HuH-7 (cell line): ENCODE results near the gene MTOR.
"Not testable (repeated sequence)": the region's sequence is repeated elsewhere in the genome, so short reads cannot be mapped to it uniquely, and the experiment has no call there.

ENCODE experiments used
- DNase-seq: peaks from one replicate; pipeline ENCODE4 v3.0.0; 2011; ENCODE audit warnings: low spot score

The MTOR gene

DNA sequence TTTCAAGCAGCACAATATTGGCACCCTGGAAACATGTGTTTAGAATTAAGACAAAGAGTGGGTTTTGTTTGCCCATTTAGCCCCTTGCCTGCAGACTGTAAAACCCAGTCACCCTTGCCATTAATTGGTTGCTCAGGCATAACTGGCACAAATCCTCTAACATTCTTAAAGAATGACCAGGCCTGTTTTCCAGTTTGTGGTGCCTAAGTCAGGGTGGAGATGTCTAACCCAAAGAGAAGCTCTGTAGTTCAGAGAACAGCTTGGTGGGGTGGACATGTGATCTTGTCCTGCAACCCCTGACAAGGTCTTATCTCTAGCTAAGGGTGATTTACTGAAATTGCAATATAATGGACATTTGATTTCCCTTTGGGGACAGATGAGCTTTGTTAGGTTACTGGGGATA lies 82.0 kb downstream of the MTOR start:
- no peak for DNase-seq

DNA sequence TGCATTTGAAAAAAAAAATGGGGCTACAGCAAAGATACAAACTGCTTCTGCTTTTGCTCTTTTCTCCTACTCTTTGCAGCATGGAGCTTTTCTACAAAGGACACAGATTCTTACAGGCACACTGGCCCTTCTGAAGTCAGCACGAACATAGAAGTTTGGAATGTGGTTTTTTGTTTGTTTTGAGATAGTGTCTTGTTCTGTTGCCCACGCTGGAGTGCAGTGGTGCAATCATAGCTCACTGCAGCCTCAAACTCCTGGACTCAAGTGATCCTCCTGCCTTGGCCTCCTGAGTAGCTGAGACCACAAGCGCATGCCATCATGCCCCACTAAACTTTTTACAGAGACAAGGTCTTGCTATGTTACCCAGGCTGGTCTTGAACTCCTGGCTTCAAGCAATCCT lies 82.6 kb downstream of the MTOR start:
- DNase-seq, result not testable (repeated sequence)

DNA sequence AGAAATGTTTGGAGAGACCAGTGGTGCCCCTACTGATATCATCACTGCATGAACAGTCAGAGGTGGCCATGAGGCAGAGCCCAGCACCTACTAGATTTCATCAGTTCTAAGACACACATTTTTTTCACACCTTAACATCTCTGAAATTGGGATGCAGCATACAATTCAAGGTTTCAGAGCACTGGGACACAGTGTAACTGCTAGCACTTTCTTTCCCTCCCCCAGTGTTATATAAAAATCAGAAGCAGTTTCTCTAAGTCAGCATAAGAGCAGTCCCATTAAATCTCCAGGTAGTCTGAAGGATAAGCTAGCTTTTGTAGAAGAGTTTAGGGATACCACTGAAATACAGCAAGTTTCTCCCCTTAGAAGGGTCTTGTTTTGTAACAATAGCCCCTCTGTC lies 83.2 kb downstream of the MTOR start:
- no peak for DNase-seq

DNA sequence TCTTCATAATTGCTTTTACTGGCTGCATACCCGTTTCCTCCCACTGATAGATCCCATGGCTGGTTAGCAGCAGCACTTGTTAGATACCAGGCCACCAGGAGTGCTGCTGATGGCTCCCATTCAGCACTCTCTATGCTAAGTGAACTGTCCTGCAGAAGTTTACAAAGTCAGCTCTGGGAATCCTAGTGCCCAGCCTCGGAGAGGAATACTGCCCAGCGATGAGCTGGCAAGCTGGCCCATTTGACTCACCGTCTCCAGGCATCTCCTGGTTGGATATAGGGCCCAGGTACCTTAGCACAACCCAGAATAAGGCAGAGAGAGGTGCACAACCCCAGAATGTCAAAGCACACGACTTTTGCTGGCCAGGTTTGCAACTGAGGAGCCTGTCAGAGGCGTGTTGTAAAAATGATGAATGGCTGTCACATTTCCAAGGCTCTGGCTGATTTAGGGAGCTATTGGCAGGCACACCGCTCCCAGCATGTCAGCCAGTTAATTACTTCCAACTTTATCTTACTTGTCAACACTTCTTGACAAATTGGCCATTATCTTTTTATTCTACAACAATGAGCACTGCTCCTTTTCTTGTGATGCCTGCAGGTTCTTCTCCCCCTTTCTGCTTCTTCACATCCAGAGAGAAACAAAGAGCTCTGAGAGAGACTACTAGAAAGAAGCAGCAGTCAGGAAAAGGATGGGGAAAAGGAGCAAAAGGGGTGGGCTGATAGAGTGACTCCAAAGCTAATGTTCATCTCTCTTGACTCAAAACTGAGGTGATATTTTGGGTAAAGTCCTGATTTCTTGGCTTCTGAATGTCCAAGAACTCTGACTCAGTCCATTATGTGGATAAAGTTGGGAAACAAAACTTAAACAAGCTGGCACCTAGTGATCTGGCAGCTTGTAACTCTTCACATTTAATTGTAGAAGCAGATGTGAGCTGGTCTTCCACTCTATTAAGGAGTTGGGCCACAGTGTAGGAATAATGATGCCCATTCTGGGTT lies 84.0 kb downstream of the MTOR start:
- no peak for DNase-seq

DNA sequence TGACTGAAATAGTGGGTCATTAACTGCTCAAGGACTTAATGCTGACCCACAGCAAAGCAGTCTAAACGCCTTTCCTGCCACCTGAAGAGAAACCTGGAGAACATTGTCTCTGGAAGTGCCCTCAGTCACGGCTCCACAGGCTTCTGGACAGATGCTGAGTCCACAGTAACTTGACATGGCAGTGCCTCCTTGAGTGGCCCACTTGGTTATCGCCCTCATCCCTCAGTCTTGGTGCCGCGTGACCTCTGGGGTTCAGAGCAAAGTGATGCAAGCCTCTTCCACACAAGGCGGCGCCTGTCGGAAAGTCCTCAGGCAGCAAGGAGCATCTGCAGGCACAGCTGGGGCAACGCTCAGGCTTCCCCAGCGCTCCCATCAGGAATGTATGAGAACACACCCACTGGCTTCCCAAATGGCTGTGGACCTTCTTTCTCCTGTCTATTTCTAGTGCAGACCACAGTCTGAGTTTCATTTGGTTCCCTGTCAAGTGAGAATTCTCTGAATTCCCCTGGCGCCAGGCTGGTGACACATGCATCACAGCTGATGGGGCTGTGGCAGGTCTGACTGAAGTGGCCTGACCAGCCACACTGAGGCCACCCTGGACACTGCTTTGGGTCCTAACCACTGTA lies 86.2 kb downstream of the MTOR start:
- no peak for DNase-seq

DNA sequence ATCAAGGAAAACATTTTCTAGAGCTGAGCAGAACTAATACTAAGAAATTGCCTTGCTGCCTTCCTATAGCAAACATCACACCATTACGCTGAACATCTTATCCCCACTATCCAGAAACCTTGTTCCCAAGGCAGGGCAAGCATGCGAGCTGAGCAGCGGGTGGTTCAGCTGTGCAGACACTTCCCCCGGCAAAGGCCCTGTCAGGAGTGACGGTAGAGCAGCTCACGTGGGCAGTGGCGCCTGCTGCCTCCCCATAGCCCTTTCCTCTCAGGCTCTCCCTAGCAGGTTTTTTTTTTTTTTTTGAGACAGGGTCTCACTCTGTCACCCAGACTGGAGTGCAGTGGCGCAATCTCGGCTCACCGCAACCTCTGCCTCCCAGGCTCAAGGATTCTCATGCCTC lies 86.9 kb downstream of the MTOR start:
- no peak for DNase-seq

DNA sequence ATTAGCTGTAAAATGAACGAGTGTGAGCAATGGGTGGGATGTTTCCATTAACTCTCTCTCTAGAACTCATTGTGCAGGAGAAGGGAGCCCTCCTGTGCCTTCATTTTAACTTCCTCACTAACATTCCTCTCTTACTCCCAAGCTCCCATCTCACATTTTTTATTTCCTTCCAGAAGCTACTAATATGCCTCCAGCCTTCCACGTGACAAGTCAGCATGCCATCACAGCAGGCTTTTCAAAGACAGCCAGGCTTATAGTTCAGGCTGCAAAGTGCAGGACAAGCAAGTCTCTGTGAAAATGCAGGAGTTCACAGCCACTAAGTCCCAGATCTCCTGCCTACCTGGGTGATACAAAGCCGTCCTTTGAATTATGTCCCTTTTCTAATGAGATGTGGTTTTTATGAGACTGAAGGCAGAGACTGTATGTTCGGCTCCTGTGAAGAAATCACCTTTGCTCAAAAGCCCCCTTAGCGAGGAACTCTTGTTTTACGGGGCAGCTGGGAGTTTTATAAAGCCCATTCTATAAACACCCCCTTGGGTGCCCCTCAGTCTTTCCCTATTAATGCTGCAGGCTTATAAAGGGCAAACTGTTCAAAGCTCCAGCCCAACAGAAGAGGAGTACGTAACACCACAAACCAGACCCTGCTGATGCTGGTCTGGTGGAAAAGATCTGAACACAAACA lies 87.9 kb downstream of the MTOR start:
- no peak for DNase-seq

DNA sequence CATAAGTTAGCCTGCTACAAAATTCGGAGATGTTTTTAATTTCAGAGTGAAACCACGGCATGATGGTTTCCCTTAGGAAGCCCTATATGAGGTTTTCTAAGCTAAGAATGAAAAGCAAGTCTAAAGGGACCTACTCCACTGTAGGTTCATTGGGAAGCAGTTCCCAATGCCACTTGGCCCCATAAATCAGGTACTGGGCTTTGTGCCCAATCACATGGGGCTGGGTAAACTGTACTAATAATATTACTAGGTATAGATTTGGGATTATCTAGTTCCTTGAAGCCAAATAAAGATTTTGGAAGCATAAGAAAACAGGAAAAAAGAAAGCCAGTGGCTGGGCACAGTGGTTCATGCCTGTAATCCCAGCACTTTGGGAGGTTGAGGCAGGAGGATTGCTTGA lies 92.2 kb downstream of the MTOR start:
- DNase-seq, result no peak

DNA sequence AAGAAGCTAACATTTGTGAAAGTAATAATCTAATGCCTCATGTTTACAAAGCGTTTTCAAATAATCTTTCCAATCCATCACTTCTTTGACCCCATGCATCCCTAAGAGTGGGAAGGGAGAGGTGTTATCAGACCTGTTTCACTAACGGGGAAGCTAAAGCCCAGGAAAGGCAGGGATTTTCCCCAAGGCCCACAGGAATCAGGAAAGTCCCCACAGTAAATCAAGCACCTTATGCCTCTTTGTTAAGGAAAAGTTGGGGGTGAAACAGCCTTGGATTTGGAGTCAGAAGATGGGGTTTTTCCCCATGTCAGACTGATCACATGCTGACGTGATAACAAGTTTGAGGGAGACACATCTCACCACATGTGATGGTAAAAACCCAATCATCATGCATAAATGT lies 93.1 kb downstream of the MTOR start:
- DNase-seq, result no peak

DNA sequence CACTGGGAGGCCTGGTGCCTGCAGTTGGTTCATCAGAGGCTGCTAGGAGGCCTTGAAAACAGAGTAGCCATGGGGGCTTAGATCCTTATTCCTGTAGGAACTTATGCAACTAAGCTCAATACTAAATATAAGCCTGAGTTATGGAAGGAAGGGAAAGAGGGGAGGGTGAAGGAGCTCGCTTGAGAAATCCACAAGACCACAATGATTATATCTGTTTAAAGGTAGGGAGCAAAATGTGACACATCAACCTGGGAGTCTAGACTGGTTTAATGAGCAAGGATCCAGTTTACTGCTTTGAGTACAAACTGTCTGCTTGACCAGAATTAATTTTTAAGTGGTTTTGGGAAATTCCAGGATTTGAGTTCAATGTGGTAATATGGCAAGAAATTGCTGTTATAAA lies 93.6 kb downstream of the MTOR start:
- no peak for DNase-seq

DNA sequence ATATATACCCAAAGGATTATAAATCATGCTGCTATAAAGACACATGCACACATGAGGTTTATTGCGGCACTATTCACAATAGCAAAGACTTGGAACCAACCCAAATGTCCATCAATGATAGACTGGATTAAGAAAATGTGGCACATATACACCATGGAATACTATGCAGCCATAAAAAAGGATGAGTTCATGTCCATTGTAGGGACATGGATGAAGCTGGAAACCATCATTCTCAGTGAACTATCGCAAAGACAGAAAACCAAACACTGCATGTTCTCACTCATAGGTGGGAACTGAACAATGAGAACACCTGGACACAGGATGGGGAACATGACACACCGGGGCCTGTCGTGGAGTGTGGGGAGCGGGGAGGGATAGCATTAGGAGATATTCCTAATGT lies 95.6 kb downstream of the MTOR start:
- DNase-seq, result not testable (repeated sequence)

DNA sequence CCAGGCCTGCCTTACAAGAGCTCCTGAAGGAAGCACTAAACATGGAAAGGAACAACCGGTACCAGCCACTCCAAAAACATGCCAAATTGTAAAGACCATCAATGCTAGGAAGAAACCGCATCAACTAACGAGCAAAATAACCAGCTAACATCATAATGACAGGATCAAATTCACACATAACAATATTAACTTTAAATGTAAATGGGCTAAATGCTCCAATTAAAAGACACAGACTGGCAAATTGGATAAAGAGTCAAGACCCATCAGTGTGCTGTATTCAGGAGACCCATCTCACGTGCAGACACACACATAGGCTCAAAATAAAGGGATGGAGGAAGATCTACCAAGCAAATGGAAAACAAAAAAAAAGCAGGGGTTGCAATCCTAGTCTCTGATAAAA lies 99.6 kb downstream of the MTOR start:
- not testable (repeated sequence) for DNase-seq

DNA sequence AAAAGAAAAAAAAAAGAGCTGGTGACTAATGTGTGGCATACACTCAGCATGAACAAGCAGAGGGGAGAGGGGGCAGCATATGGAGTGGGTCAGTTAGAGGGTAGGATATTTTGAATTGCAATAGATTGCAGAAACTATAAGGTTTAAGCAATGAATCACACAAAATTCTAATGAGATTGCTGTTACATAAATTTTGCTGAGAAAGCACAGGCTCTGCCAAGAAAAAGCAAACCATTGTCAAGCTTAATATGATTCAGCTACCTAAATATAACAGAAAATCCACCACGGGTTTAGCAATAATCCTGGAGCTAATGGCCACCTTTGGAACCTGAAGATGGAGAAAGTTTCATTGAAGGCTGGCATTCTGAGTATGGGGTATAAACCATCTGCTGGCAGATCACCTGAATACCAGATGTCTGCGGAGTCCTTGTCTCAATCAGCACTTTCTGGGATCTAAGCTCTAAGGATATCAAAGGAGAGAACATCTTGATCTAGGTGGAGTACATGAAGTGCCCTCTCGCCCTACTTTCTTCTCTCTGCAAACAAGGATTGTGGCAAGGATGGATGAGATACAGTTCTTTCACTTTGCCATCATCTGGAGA lies 103.5 kb downstream of the MTOR start:
- no peak for DNase-seq

DNA sequence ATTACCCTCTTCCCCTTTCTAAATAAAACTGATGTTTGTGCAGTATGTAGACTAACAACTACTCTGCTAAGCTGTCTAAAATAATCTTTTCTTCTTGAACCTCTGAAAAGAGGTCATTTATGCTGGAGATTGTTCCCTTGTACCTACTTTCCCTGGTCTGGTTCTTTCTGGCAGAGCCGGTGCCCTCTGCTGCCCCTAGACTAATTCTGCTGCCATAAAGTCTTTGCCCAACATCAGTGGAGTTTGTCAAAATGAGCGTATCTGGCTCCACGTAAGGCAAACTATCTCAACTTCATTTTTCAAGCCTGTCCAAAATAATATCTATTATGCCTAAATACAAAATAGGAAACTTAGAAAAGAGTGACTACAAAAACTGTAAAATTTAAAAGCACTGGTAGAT lies 104.1 kb downstream of the MTOR start:
- no peak for DNase-seq

DNA sequence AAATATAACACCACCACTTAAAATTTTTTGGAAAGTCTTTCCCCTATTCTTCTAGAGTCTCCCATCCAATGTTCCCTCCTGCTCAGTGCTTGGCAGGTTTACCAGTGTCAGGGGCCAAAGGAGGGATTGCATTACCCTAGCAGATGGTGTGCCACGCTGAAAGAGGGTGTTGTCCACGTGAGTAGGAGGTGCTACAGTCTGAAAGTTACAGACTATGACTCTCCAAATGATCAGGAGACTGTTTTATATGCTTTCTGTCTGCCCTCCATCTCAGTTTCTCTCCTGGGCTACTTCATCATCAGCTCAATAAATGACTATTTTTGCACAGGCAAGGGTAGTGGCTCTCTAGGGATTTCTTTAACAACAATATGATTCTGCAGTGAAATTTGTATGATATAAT lies 104.5 kb downstream of the MTOR start:
- no peak for DNase-seq

DNA sequence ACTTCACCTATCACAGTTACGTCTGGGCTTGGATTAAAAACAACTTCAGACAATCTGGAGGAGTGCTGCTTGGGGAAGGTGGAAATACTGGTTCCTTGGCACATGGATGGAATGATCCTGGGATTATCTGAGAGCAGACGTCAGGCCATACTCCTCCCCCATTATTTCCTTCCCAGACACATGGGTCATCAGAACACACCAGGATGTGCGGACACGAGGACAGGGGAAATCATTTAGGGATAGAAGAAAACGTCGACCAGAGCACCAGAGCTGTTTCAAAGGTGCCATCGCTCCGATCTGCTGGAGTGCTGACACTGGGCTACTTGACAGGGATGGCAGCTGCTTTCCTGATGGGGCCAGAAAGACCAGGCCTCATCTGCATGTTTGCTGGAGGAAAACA lies 105.0 kb downstream of the MTOR start:
- no peak for DNase-seq

DNA sequence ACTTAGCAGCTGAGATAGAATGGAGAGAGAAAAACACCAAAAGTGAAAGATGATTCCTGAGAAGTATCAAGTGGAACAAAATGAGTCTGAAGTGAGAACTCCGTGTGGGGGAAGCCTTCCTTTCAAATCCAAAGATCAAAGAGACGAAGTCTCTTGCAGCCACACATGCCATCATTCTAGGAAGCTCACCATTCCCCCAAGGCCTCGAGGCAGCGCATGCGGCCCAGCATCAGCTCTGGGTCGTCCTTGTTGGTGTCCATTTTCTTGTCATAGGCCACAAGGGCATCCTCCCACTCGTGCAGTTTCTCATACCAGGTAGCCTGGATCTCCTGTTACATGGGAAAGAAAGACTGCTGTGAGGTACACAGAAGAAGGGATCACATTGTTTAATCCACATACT lies 105.4 kb downstream of the MTOR start:
- no peak for DNase-seq

DNA sequence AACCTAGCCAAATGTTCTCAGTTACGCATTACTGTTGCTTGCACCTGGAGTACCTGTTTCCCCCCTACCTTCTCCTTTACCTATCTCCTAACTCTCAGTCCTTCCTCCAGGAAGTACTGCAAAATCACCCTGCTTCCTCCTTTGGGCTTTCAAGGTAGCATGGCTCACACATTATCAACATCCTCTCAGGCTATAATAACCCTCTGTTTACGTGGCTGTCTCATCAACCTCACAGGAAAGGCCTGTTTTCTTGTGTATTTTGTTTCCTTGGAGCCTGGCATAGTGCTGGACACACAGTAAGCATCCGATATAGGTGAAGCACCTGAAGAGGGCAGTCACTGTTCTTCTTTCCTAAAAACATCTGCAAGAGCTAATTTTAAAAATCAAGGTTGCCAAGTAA lies 105.9 kb downstream of the MTOR start:
- DNase-seq, result no peak

DNA sequence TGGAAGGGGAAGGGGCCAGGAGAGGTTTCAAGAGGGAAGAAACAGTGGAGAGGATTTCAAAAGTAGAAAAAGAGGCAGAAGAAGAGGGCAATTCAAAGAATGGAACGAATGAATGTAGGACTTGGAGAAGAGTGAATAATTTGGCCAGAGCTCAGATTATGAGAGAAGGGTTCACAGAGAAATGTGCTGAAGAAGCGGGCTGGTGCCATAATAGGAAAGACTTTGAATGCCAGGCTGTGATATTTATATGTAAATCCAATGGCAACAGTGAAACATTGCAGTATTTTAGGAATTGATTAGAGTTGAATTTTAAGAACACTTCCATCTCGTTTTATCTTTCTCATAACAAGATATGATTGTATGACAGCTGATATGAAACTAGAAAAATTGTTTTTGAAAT lies 109.2 kb downstream of the MTOR start:
- DNase-seq, result no peak

DNA sequence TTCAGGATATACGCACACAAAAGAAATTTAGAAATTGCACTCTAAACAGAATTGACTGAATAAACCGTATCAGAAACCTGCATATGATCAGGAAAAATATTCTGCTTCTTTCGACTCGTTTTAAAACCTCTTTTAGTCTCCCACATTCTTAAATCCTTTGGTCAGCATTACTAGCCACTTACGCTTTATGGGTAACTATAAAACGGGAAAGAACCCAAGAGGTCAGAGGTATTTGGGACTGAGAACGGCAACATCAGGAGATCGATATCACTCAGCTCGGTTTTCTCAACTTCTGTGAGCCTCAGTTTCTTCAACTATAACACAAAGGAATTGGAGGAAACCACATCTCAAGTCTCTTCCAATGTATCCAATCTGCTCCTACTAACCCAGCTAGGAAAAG lies 109.6 kb downstream of the MTOR start:
- no peak for DNase-seq

DNA sequence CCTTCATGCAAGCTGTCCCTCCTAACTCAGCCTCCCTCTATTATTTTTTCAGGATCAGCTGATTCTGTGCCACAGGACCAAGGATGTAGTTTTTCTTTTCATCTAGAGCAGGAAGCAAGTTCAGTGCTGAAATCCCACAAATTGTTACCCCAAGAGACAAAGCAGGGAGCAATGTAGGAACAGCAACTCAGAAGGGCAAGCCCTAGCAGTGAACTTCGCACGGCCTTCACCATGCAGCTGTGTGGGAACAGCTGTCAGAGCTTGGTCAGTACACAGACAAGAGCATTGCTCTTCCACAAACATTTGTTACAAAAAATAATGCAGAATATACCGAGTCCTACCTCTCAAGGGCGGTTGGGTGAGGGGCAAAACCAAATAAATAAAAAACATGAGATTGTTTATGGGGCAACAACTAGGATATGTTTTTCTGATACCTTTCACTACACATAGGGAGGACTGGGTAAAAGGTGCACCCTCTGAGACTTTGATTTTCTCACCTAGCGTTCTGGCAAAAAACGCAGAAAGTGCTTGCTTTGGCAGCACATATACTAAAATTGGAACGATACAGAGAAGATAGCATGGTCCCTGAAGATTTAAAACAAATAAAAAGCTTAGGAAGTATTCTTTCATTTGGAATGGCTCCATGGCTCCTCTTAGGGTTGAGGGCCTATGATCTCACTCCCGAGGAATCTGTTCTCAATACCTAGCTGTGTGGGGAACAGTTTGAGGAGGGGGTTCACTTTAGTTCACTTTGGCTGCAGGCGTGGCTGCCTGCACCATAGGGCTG lies 110.3 kb downstream of the MTOR start:
- no peak for DNase-seq

DNA sequence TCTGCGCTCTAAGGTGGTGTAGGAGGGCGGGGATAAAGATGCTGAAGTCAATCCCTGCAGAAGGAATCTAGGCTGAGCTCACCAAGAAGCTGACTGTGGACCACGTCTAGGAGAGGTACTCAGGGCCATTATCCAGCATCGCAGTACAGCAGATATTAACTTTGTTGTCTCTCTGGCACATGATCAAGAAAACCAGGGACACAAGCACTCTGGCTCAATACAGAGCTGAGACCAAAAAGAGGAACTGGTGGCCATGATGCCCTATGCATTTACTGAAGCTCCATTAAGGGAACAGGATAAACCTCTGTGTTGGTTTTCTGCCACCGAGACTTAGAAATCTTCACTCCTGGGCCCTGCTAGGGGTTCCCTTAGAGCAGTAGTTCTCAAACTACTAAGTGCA lies 111.2 kb downstream of the MTOR start:
- no peak for DNase-seq
